NCI-H1092 treated with DMSO at 0.1 percent for 48 hours (cell line): Measurements from ENCODE around the gene CYP1A2.
"Not testable (repeated sequence)": the region's sequence is repeated elsewhere in the genome, so short reads cannot be mapped to it uniquely, and the experiment has no call there.

Experiments
- DNase-seq: peaks from one replicate; lab custom pipeline; 2025; lab: John Stamatoyannopoulos, UW

The CYP1A2 gene

GRCh38 chr15:74738239-74738638 lies 10.4 kb upstream of the CYP1A2 start:
- DNase-seq = not testable (repeated sequence)

DNA sequence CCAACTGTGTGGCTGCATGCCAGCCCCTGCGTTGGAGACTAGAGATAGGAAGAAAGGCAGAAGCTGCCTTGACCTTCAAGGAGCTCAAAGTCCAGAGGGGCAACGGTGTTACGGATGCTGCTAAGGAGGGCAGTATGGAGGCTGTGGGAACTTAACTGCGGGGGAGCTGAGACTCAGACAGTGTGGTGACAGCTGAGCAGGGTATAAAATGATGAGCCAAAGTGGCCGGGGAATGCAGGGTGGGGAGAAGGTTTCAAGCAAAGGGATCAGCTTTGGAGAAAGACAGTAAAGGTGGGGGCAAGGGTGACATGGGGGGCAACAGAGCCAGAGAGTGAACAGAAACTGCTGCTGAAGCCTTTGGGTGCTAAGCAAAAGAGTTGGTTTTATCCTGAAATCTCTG lies 6.2 kb upstream of the CYP1A2 start:
- DNase-seq = no peak

- DNase-seq = no peak
Observed at GRCh38 chr15:74746389-74746788, 2.3 kb upstream of the CYP1A2 start.

- no peak for DNase-seq
Observed at GRCh38 chr15:74749832-74750231, 1.2 kb downstream of the CYP1A2 start.

DNA sequence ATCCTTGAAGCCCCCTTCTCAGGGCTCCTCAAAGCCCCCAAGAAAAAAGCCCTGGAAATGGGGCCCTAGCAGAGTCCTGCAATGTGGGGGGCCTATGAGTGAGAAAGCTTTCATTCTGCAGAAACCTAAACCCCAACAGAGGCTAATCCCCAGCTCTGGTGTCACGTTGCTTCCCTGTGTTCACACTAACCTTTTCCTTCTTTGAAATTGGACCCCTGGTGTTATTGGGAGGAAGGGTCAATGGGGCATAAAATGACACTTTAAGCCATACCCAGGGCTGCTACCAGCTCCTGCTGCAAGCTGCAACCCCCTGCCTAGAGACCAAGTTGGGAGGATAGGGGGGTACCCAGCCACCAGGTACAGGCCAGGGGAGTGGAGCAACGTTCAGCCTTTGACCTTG lies 2.1 kb downstream of the CYP1A2 start:
- no peak for DNase-seq

GRCh38 chr15:74752011-74752410 lies 3.4 kb downstream of the CYP1A2 start:
- no peak for DNase-seq

DNA sequence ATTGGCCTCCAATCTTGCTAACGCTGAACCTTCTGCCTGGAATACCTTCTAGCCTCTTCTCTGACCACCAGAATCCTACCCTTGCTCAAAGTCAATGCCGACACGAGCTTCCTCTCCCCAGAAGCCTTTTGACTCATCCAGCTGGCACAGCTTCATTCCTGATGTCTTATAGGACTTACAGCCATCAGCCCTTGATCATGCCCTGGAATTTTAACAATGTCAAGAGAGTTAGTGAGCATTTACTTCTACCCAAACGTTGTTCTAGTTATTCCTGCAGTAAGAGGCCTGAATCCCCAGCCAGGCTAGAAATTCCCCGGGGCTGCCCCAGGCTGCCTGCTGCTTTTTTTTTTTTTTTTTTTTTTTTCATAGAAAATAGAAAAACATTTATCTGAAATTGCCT lies 3.9 kb downstream of the CYP1A2 start:
- DNase-seq = no peak

DNA sequence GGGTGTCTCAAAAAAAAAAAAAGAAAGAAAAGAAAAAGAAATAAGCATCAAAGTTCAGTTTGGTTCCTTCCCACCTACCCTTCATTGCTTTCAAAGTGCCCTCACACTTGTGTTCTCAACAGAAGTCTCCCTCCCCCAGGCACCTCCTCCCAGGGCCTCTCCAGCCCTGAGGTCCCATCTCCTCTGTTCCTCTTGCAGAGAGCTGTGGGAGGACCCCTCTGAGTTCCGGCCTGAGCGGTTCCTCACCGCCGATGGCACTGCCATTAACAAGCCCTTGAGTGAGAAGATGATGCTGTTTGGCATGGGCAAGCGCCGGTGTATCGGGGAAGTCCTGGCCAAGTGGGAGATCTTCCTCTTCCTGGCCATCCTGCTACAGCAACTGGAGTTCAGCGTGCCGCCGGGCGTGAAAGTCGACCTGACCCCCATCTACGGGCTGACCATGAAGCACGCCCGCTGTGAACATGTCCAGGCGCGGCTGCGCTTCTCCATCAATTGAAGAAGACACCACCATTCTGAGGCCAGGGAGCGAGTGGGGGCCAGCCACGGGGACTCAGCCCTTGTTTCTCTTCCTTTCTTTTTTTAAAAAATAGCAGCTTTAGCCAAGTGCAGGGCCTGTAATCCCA lies 6.1 kb downstream of the CYP1A2 start:
- DNase-seq = no peak

GRCh38 chr15:74758736-74759135 lies 10.1 kb downstream of the CYP1A2 start:
- DNase-seq = no peak

DNA sequence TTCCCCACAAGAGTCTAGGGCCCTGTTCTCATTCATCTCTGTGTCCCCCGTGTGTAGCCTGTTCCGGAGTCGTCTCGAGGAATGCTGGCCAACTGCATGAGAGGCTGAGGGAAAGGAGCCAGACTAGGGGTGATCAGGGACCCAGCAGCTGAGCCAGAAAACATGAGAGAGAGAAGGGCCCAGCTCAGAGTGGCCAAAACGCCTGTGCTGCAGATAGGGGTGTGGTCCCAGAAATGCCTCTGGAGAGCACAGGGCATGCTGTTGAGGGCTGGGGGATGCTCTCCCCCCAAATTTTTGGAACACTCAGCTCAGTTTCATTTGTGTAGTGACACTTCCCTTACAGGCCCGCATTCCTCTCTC lies 14.1 kb downstream of the CYP1A2 start:
- DNase-seq = no peak

- DNase-seq = no peak
Observed at GRCh38 chr15:74763416-74763815, 14.8 kb downstream of the CYP1A2 start.

GRCh38 chr15:74767167-74768098 lies 18.8 kb downstream of the CYP1A2 start:
- no peak for DNase-seq

GRCh38 chr15:74768099-74768770 lies 19.6 kb downstream of the CYP1A2 start:
- no peak for DNase-seq

DNA sequence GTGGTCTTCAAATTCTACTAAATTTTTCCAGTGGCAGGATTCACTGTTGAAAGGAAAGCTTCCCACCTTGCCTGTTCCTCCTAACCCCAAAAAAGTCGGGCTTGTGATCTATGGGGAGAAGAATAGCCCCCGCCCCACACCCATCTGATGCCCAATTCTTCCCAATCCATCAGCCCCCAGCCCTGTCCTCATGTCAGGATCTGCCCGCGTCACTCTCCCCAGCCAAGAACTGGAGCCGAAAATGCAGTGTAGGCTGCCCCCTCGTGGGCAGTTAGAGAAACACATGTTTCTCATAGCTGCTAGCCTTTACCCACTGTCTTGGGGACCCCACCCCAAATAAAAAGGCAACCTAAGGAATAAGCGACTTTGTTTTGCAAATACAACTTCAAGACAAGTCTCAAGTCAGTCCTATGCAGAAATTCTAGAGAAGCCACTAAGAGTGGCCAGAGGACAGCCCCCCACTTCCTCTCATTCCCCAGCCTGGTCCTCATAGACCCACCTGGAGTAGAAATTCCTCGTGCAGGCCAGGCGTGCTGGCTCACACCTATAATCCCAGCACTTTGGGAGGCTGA lies 20.2 kb downstream of the CYP1A2 start:
- DNase-seq = peak; percentile 42

DNA sequence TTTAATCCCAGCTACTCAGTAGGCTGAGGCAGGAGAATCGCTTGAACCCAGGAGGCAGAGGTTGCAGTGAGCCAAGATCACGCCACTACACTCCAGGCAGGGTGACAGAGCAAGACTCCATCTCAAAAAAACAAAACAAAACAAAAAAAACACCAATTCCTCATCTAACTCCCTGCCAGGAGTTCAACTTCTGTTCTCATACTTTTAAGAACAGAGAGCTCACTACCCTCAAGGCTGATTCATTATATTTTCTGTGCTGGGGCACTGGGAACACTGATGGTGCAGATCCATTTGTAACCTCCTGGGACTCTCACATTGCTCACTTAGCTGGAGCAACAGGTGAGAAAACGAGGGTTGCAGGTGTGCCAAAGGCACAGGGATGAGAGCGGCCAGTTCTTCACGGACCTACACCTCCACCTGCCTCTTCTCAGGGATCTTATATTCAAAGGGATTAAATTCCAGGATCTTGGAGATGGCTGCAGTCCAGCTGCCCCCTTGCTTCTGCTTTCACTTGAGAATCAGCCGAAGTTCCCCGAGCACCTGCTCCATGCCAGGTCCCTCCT lies 20.9 kb downstream of the CYP1A2 start:
- no peak for DNase-seq

DNA sequence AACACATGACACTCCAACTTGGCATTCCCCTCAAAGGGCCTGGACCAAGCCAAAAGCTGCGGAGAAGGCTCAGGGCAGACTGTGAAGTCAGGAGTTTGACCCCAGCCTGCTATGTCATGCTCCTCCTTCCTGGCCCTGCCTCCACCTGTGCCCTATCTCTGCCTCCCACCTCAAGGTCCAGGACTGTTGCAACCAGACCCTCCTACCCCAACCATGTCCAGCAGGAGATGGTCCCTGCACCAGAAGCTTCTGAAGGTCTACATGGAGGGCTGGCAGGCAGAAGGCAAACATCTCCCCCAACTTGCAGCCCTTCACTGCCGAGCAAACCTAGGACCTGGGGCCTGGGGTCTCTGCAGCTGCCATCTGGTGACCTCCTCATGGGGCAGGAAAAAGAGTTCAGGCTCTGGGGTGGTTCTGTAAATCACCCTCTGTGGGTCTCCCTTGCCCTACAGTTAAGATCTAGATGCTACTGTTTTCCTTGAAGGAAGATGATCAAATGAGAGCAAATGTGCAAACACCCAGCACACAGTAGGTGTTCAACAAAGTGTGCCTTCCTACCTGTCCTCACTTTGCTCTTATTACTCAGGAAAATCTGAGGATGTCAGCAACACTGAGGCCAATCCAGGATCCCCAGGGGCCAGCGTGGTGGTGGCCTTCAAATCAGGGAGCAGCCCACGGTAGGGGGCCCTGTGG lies 21.7 kb downstream of the CYP1A2 start:
- no peak for DNase-seq

- DNase-seq = no peak
Observed at GRCh38 chr15:74773329-74773728, 24.7 kb downstream of the CYP1A2 start.

GRCh38 chr15:74773731-74774252 lies 25.1 kb downstream of the CYP1A2 start:
- no peak for DNase-seq

DNA sequence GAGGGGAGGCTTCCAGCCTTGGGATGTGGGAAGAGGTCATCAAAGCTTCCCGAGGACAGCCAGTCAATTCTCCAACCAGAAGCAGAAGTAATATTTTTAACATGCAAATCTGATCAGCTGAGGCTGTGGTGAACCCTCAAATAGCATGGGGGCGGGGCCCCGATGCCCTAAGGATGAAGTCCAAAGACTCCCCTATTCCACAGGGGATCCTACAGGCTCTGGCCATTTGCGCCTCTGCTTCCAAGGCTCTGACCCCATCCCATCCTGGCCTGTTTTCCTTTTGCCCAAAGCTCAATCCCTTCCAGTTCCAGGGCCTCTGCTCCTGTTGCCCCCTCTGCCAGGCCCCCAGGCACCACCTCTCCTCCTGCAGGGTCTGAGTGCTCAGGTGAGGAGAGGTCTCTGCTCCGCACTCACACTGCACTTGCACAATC lies 26.5 kb downstream of the CYP1A2 start:
- DNase-seq = no peak

DNA sequence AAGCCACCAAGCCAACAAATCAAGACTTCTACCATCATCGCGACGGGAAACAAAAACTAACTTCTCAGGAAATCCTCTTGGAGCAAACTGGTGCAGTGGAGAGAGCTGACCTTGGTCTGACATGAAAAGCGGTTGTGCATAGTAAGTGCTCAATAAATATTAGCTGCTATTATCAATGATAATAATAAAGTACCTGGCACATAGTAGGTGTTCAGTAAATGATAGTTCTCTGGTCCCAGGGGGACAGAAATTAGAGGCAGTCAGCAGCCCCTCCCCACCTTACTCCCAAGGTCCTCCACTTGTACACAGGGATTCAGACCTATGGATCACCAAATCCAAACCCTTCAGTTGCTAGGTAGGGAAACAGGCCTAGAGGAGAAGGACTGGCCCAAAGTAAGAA lies 27.2 kb downstream of the CYP1A2 start:
- no peak for DNase-seq
